B cell (primary cell): ENCODE results near the gene STYX. TPM values are rescaled to one million over a fixed set of nuclear protein-coding genes. Genes with fewer than 3 reads are reported as not detected.

Experiments
- ATAC-seq: fragments of 200-7000 bp; cut with Tn5 transposase; one replicate; pipeline ENCODE4 v1.10.0; 2021; ENCODE audit warnings: low read depth, mild to moderate bottlenecking, moderate number of reproducible peaks, moderate library complexity
- CTCF ChIA-PET: fragments of 350-600 bp; sonication (Branson Sonifier 250); formaldehyde crosslinking; loops from one replicate; lab custom pipeline; 2021; ENCODE audit warnings: antibody characterized with exemption, inconsistent platforms; lab: Charles Lee
- POLR2A ChIA-PET: fragments of 350-600 bp; sonication (Branson Sonifier 250); formaldehyde crosslinking; loops from one replicate; lab custom pipeline; 2021; ENCODE audit warnings: antibody characterized with exemption; lab: Charles Lee
- DNase-seq: peaks from one replicate; pipeline ENCODE4 v3.0.0; 2013
- H2AFZ ChIP-seq: 2 replicates; pipeline ENCODE4 v1.6.1; 2012; ENCODE audit warnings: mild to moderate bottlenecking, low read depth, low read length; ENCODE audit not compliant: insufficient read depth, poor library complexity, severe bottlenecking
- H3K27ac ChIP-seq, 2 donors: 1 replicate in 1 of 2; 2 replicates in 1 of 2; pipeline ENCODE4 v1.5.1; 2012 to 2013; ENCODE audit warnings: low read length in 2 of 2, mild to moderate bottlenecking in 2 of 2, moderate library complexity in 1 of 2
- H3K27me3 ChIP-seq, 4 experiments: fragments of 200-600 bp in 1 of 4; sonication (generic) in 1 of 4; replicated peaks in 1 of 4; 1 replicate in 2 of 4; 2 replicates in 2 of 4; pipeline versions ENCODE4 v1.6.1 to v1.7.0; 2013 to 2016; ENCODE audit warnings: low read length in 3 of 4, mild to moderate bottlenecking in 2 of 4, mixed read lengths in 1 of 4, moderate library complexity in 1 of 4; ENCODE audit not compliant: insufficient read depth in 4 of 4, control insufficient read depth in 3 of 4; ENCODE audit errors: control extremely low read depth in 1 of 4
- H3K36me3 ChIP-seq, 2 experiments: replicated peaks in 1 of 2; 1 replicate in 1 of 2; 2 replicates in 1 of 2; pipeline versions ENCODE4 v1.6.1 to v1.7.1; 2013; ENCODE audit warnings: low read length in 1 of 2; ENCODE audit not compliant: insufficient read depth in 2 of 2, control insufficient read depth in 1 of 2; ENCODE audit errors: control extremely low read depth in 1 of 2, extremely low read depth in 1 of 2
- H3K4me1 ChIP-seq, 2 donors: fragments of 200-600 bp in 1 of 2; sonication (generic) in 1 of 2; 1 replicate in 1 of 2; 2 replicates in 1 of 2; pipeline versions ENCODE4 v1.5.1 to v1.6.1; 2013 to 2017; ENCODE audit warnings: low read length in 2 of 2; ENCODE audit not compliant: control insufficient read depth in 2 of 2, insufficient read depth in 2 of 2
- H3K4me2 ChIP-seq: replicated peaks from 2 replicates; pipeline ENCODE3; 2012; ENCODE audit warnings: mild to moderate bottlenecking, low read depth, low read length; ENCODE audit not compliant: poor library complexity, severe bottlenecking
- H3K4me3 ChIP-seq, 5 experiments: fragments of 200-600 bp in 1 of 5; sonication (generic) in 1 of 5; 1 replicate in 3 of 5; 2 replicates in 2 of 5; pipeline versions ENCODE4 v1.5.1 to v1.7.0; 2011 to 2016; ENCODE audit warnings: low read length in 4 of 5, mild to moderate bottlenecking in 4 of 5, low read depth in 2 of 5, control low read depth in 1 of 5, moderate library complexity in 1 of 5; ENCODE audit not compliant: insufficient read depth in 1 of 5; ENCODE audit errors: control extremely low read depth in 1 of 5, extremely low read depth in 1 of 5
- H3K79me2 ChIP-seq: fragments of 200-600 bp; sonication (generic); one replicate; pipeline ENCODE4 v1.6.0; 2016; ENCODE audit warnings: low read length; ENCODE audit not compliant: control insufficient read depth, insufficient read depth
- H3K9ac ChIP-seq: fragments of 200-600 bp; sonication (generic); 2 replicates; pipeline ENCODE4 v1.6.1; 2017; ENCODE audit warnings: mild to moderate bottlenecking, low read length, moderate library complexity
- H3K9me3 ChIP-seq, 3 donors: one replicate each; pipeline versions ENCODE4 v1.6.1 to v1.7.1; 2013; ENCODE audit warnings: low read length in 2 of 3; ENCODE audit not compliant: control insufficient read depth in 2 of 3, insufficient read depth in 1 of 3; ENCODE audit errors: control extremely low read depth in 1 of 3
- H4K20me1 ChIP-seq: 2 replicates; pipeline ENCODE4 v1.6.0; 2012; ENCODE audit warnings: mild to moderate bottlenecking, low read length; ENCODE audit not compliant: insufficient read depth, control insufficient read depth, poor library complexity, severe bottlenecking
- H3K27ac Mint-ChIP-seq: one replicate; pipeline ENCODE4 v1.8.0; 2021; ENCODE audit warnings: mixed read lengths
- H3K27me3 Mint-ChIP-seq: one replicate; pipeline ENCODE4 v1.8.0; 2021; ENCODE audit warnings: mixed read lengths
- H3K4me1 Mint-ChIP-seq: one replicate; pipeline ENCODE4 v1.8.0; 2021; ENCODE audit warnings: mixed read lengths
- H3K4me3 Mint-ChIP-seq: one replicate; pipeline ENCODE4 v1.8.0; 2021; ENCODE audit warnings: mixed read lengths
- H3K9me3 Mint-ChIP-seq: one replicate; pipeline ENCODE4 v1.8.0; 2022; ENCODE audit warnings: mixed read lengths; ENCODE audit not compliant: insufficient read depth
- CTCF ChIP-seq: fragments of 200-600 bp; IDR thresholded peaks from one replicate; pipeline ENCODE4 v1.8.0; 2022; ENCODE audit warnings: antibody characterized with exemption, mild to moderate bottlenecking
- EZH2 ChIP-seq: IDR thresholded peaks from 2 replicates; pipeline ENCODE4 v1.6.1; 2012; ENCODE audit warnings: borderline replicate concordance, low read depth, mild to moderate bottlenecking, moderate library complexity, low read length; ENCODE audit not compliant: insufficient read depth, poor library complexity, severe bottlenecking
- WGBS: methylation state at CpG from one replicate; pipeline ENCODE4 v1.1.5; 2013; ENCODE audit warnings: missing lambda C conversion rate; ENCODE audit not compliant: insufficient coverage; 5-methylcytosine and 5-hydroxymethylcytosine counted together
- intact Hi-C: fragments of 100-400 bp; cut with micrococcal nuclease; formaldehyde crosslinking; loops from one replicate; pipeline ENCODE4 v1.10.0; 2022
- polyA plus RNA-seq: library from polyadenylated mRNA; depleted of rRNA; stranded (reverse); fragments of >200 nt; gene quantifications from 2 replicates; pipeline ENCODE4 v1.2.3, GENCODE V29; 2012
- total RNA-seq, 2 donors: library from RNA; stranded (reverse); fragments of 120-200 nt in 1 of 2; gene quantifications; 1 replicate in 1 of 2; 2 replicates in 1 of 2; pipeline versions ENCODE4 v1.2.3 to v1.2.4, GENCODE V29; 2013 to 2022

Gene STYX
- total and polyA plus RNA-seq, 2 donors (not counting 1 experiment from before 2014, with no cell fraction given) = 5.0 to 15.7 TPM

GRCh38 chr14:52792097-52792415 lies 62.1 kb downstream of the STYX start:
- peaks cover 0 to 10% (median 0%) of the 10 kb centered on the region in 3 donors for H3K9me3 ChIP-seq
- peak overlapping the region; percentile 37 to 85 (median 77) for H3K4me3 ChIP-seq
- Mint-ChIP-seq H3K4me1 (peaks cover 25% of the 10 kb centered on the region), H3K4me3 (peak overlapping the region; percentile 88), H3K27ac (peak overlapping the region; percentile 81), H3K9me3 (no peaks in the 10 kb centered on the region), H3K27me3 (no peaks in the 10 kb centered on the region)
- ChIA-PET CTCF (no interaction called here), POLR2A (interaction anchor here (0.6 kb wide), 1 partner anchor 33 kb away, joined by 3 read pairs; no protein-coding TSS in a partner anchor)
- no peaks in the 10 kb centered on the region for H3K27me3 ChIP-seq
- peak overlapping the region; percentile 96 for H3K4me2 ChIP-seq
- TF ChIP-seq EZH2 (no peak), CTCF (no peak)
- intact Hi-C loops = loop anchor here (5.0 kb wide), 1 partner anchor 1510 kb away; no protein-coding TSS in a partner anchor
- WGBS = 98% methylated on average over 7 of the region's 7 CpGs
- peak overlapping the region; percentile 30 to 43 for H3K27ac ChIP-seq
- H3K9ac ChIP-seq = peak overlapping the region; percentile 82
- H3K36me3 ChIP-seq = no peaks in the 10 kb centered on the region
- no peak for ATAC-seq
- no peak for DNase-seq
- peak overlapping the region; percentile 93 for H2AFZ ChIP-seq
- H3K79me2 ChIP-seq = peaks cover 6% of the 10 kb centered on the region
- no peaks in the 10 kb centered on the region for H4K20me1 ChIP-seq
- H3K4me1 ChIP-seq = peaks cover 14 to 20% of the 10 kb centered on the region in 2 donors

- TF ChIP-seq CTCF (no peak), EZH2 (no peak)
- Mint-ChIP-seq H3K4me1 (peaks cover 29% of the 10 kb centered on the region), H3K27ac (no peak overlapping the region), H3K9me3 (no peaks in the 10 kb centered on the region), H3K4me3 (no peak overlapping the region), H3K27me3 (no peaks in the 10 kb centered on the region)
- H3K4me2 ChIP-seq = no peak overlapping the region
- WGBS = no CpG with 5 or more reads among the region's 2 CpGs
- DNase-seq (no peak), ATAC-seq (no peak)
- no peaks in the 10 kb centered on the region for H4K20me1 ChIP-seq
- H3K4me3 ChIP-seq = no peak overlapping the region
- H2AFZ ChIP-seq = no peak overlapping the region
- intact Hi-C loops = loop anchor here (5.0 kb wide), 1 partner anchor 1511 kb away; no protein-coding TSS in a partner anchor
- POLR2A ChIA-PET = no interaction called here
- H3K9me3 ChIP-seq = peaks cover 0 to 12% (median 0%) of the 10 kb centered on the region in 3 donors
- peaks cover 14 to 20% of the 10 kb centered on the region in 2 donors for H3K4me1 ChIP-seq
- H3K79me2 ChIP-seq = peaks cover 6% of the 10 kb centered on the region
- H3K27ac ChIP-seq = no peak overlapping the region
- H3K36me3 ChIP-seq = no peaks in the 10 kb centered on the region
- H3K27me3 ChIP-seq = no peaks in the 10 kb centered on the region
- H3K9ac ChIP-seq = no peak overlapping the region
- CTCF ChIA-PET = interaction anchor here (0.7 kb wide), 1 partner anchor 1382 kb away, joined by 5 read pairs; no protein-coding TSS in a partner anchor
Measured at GRCh38 chr14:52793061-52793460, 63.1 kb downstream of the STYX start.
